ENCODE measurements around the gene SKIC2. TPM values are rescaled to one million over a fixed set of nuclear protein-coding genes. Genes with fewer than 3 reads are reported as not detected.
"Not testable (repeated sequence)": the region's sequence is repeated elsewhere in the genome, so short reads cannot be mapped to it uniquely, and the experiment has no call there.

Gene SKIC2
- 56.9 to 85.6 TPM (median 61.2 TPM) in 3 replicates for total RNA-seq
- long read RNA-seq, transcript SKIV2L-201 (28 exons, 3,894 nt) = major isoform, 46 of 75 reads
- long read RNA-seq, partial matches to known transcripts = 12 of 75 reads
- long read RNA-seq, other reads (novel, unspliced or antisense) = 17 of 75 reads

DNA sequence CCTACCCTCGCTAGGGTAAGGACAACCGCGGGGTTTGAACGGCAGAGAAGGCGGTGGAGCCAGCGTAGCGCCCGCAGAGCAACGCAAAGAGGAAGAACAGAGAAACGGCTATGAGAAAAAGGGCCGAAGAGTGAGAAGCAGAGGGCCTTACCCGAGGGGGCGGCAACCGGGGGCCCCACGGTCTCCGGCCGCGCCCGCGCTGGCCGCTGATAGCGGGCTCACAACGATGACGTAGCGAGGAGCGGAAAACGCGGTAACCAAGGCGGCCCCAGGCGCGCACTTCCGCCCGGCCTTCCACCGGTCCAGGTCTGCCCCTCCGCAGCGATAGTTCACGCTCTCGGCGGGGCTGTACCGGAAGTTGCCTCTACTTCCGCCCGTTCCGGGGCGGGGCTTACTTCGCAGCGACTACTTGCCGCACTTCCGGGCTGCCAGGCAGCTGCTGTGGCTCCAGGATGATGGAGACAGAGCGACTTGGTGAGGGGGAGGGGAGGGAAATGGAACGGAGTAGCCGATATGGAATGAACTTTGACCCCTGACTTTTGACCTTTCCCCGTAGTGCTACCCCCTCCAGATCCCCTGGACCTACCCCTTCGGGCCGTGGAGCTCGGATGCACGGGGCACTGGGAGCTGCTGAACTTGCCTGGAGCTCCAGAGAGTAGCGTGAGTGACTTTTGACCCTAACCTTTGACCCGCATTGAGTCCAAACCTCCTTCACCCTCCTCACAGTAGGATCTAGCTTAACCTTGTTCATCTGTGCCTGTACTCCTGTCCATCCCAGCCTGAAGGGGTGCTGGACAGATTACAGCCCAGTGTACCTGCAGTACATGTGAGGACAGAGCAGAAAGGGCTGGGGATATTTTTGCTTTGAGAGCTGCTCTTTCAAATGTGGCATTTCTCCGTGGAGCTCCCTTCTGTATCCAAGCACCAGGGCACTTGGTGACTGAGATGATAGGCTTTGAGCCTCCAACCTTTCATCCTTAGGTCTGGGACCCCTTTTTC is at the start of gene SKIC2, which contains the start of gene NELFE:
TSS of gene SKIC2 (plus strand) at position 435 of the 999 bp plus-strand sequence. CDS start at position 453, 18 bp downstream.
TSS of gene NELFE (minus strand) at position 231 of the 999 bp plus-strand sequence. CDS start 525 bp downstream, outside the sequence.
- DNase-seq (ENCODE audit: low spot score) = peak; percentile 100
- Mint-ChIP-seq H3K4me3 (ENCODE audit: unreplicated experiment) (peak within 1 kb of the TSS; percentile 89), H3K4me1 (ENCODE audit: low read depth) (peaks cover 31% of the 10 kb centered on the region), H3K9me3 (ENCODE audit: low read depth) (no peaks in the 10 kb centered on the region), H3K27ac (ENCODE audit: unreplicated experiment) (peak within 1 kb of the TSS; percentile 88), H3K27me3 (ENCODE audit: low read depth) (no peaks in the 10 kb centered on the region), H3K36me3 (ENCODE audit: low read depth) (peaks cover 31% of the 10 kb centered on the region)
- TF ChIP-seq, protein P1, sequence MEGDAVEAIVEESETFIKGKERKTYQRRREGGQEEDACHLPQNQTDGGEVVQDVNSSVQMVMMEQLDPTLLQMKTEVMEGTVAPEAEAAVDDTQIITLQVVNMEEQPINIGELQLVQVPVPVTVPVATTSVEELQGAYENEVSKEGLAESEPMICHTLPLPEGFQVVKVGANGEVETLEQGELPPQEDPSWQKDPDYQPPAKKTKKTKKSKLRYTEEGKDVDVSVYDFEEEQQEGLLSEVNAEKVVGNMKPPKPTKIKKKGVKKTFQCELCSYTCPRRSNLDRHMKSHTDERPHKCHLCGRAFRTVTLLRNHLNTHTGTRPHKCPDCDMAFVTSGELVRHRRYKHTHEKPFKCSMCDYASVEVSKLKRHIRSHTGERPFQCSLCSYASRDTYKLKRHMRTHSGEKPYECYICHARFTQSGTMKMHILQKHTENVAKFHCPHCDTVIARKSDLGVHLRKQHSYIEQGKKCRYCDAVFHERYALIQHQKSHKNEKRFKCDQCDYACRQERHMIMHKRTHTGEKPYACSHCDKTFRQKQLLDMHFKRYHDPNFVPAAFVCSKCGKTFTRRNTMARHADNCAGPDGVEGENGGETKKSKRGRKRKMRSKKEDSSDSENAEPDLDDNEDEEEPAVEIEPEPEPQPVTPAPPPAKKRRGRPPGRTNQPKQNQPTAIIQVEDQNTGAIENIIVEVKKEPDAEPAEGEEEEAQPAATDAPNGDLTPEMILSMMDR (IDR thresholded peaks at IDR 0.05) = no peak

DNA sequence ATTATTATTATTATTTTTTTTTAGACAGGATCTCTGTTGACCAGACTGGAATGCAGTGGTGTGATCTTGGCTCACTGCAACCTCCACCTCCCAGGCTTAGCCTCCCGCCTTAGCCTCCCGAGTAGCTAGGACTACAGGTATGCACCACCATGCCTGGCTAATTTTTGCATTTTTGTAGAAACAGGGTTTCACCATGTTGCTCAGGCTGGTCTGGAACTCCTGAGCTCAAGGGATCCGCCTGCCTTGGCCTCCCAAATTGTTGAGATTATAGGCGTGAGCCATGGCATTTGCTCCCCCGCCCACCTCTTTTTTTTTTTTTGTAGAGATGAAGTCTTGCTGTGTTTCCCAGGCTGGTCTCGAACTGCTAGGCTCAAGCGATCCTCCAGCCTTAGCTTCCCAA is 49.7 kb upstream of the SKIC2 start:
- not testable (repeated sequence) for H3K36me3 Mint-ChIP-seq (ENCODE audit: low read depth); DNase-seq (ENCODE audit: low spot score); H3K27ac Mint-ChIP-seq (ENCODE audit: unreplicated experiment); H3K9me3 Mint-ChIP-seq (ENCODE audit: low read depth); H3K4me3 Mint-ChIP-seq (ENCODE audit: unreplicated experiment); H3K27me3 Mint-ChIP-seq (ENCODE audit: low read depth)
- H3K4me1 Mint-ChIP-seq (ENCODE audit: low read depth) = peaks cover 24% of the 10 kb centered on the region

DNA sequence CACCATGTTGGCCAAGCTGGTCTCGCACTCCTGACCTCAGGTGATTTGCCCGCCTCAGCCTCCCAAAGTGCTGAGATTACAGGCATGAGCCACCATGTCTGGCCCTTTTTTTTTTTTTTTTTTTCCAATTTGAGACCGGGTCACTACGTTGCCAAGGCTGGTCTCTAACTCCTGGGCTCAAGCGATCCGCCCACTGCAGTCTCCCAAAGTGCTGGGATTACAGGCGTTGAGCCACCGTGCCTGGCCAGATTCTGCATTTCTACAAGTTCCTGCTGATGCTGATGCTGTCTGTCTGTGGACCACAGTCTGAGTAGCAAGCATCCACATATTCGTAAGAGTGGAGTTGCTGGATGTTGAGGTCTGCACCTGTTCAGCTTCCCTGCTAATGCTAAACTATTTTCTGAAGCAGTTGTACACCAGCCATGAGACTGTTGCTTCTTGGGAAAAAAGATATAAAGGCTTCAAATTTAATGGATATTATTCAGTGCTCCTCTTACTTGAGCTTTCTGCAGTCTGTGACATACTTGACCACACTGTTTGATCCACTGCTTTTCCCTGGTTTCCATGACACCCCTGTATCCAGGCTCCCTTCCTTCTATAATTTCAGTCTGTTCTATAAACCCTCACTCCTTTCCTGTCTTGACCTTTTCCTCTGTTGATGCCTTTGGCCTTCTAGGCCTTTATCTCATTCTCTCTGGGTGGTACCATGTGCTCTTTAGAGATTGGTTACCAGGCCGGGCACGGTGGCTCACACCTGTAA is 47.0 kb upstream of the SKIC2 start:
- Mint-ChIP-seq H3K27me3 (ENCODE audit: low read depth) (peaks cover 2% of the 10 kb centered on the region), H3K27ac (ENCODE audit: unreplicated experiment) (peak overlapping the region; percentile 80), H3K4me3 (ENCODE audit: unreplicated experiment) (no peak overlapping the region)

DNA sequence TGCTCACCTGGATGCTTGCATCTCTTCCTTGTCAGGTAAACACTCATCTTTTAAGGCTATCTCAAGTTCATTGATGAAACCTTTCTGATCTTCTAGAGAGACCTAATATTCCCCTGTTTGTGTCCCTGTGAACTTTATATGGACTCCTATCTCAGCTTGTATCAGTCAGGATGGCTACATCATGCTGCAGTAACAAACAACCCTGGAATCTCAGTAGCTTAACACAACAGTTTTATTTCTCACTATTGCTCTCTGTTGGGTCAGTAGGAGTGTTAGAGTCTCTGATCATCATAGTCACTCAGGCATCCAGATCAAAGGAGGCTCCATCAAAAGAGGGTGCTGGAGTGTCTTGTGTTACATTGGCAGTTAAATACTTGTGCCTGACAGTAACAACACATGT is 43.6 kb upstream of the SKIC2 start:
- TF ChIP-seq, protein P1 (IDR thresholded peaks at IDR 0.05) = no peak
- Mint-ChIP-seq H3K27ac (ENCODE audit: unreplicated experiment) (no peak overlapping the region), H3K4me3 (ENCODE audit: unreplicated experiment) (no peak overlapping the region), H3K9me3 (ENCODE audit: low read depth) (no peaks in the 10 kb centered on the region), H3K36me3 (ENCODE audit: low read depth) (no peaks in the 10 kb centered on the region), H3K27me3 (ENCODE audit: low read depth) (peaks cover 2% of the 10 kb centered on the region), H3K4me1 (ENCODE audit: low read depth) (peaks cover 14% of the 10 kb centered on the region)
- DNase-seq (ENCODE audit: low spot score) = no peak

More for the DNA sequence above, 47.0 kb upstream of the SKIC2 start:
- no peak for DNase-seq (ENCODE audit: low spot score)
- no peaks in the 10 kb centered on the region for H3K36me3 Mint-ChIP-seq (ENCODE audit: low read depth)
- H3K4me1 Mint-ChIP-seq (ENCODE audit: low read depth) = peaks cover 24% of the 10 kb centered on the region
- H3K9me3 Mint-ChIP-seq (ENCODE audit: low read depth) = no peaks in the 10 kb centered on the region
- TF ChIP-seq, protein P1 (IDR thresholded peaks at IDR 0.05) = no peak

DNA sequence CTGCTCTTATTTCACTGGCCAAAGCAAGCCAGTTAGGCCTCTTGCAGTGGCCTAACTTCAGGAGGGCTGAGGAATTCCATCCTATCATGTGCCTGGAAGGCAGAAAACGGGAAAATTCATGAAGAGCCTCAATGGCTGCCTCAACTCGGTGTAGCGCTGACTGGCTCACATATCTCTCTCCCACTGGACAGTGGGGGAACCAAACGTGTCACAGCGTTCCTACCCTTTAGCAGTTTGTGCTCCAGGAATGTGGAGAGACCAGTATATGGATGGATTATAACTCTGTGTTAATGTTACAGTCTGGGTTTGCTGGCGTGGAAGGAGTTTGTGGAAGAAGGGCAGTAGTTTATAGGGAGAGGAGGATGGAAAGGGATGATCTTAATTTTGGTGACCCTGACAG is 43.2 kb upstream of the SKIC2 start:
- Mint-ChIP-seq H3K36me3 (ENCODE audit: low read depth) (no peaks in the 10 kb centered on the region), H3K4me3 (ENCODE audit: unreplicated experiment) (no peak overlapping the region), H3K27ac (ENCODE audit: unreplicated experiment) (peak overlapping the region; percentile 33), H3K27me3 (ENCODE audit: low read depth) (peaks cover 2% of the 10 kb centered on the region), H3K4me1 (ENCODE audit: low read depth) (peaks cover 12% of the 10 kb centered on the region), H3K9me3 (ENCODE audit: low read depth) (no peaks in the 10 kb centered on the region)
- DNase-seq (ENCODE audit: low spot score) = no peak
- TF ChIP-seq, protein P1 (IDR thresholded peaks at IDR 0.05) = no peak

All from chondrocyte (in vitro differentiated cells).